Measurements from ENCODE around the gene CFAP46.
"Not testable (repeated sequence)": the region's sequence is repeated elsewhere in the genome, so short reads cannot be mapped to it uniquely, and the experiment has no call there.

CFAP46 gene

GRCh38 chr10:132792796-132793195, 149.6 kb downstream of the CFAP46 start:
- no peak overlapping the region for H3K4me3 ChIP-seq (ENCODE audit: low read depth, low read length)

GRCh38 chr10:132792099-132792498, 150.3 kb downstream of the CFAP46 start:
- not testable (repeated sequence) for H3K4me3 ChIP-seq (ENCODE audit: low read depth, low read length)

- H3K4me3 ChIP-seq (ENCODE audit: low read depth, low read length) = no peak overlapping the region
Measured at GRCh38 chr10:132790934-132791829, 151.2 kb downstream of the CFAP46 start.

GRCh38 chr10:132790470-132790869, 151.9 kb downstream of the CFAP46 start:
- H3K4me3 ChIP-seq (ENCODE audit: low read depth, low read length) = no peak overlapping the region

- no peak overlapping the region for H3K4me3 ChIP-seq (ENCODE audit: low read depth, low read length)
Measured at GRCh38 chr10:132789659-132790148, 152.7 kb downstream of the CFAP46 start.

GRCh38 chr10:132788831-132789219, 153.5 kb downstream of the CFAP46 start:
- H3K4me3 ChIP-seq (ENCODE audit: low read depth, low read length) = no peak overlapping the region

- peak overlapping the region; percentile 30 for H3K4me3 ChIP-seq (ENCODE audit: low read depth, low read length)
Measured at GRCh38 chr10:132788180-132788830, 154.1 kb downstream of the CFAP46 start.

- peak overlapping the region; percentile 30 for H3K4me3 ChIP-seq (ENCODE audit: low read depth, low read length)
Measured at GRCh38 chr10:132787495-132788179, 154.7 kb downstream of the CFAP46 start.

GRCh38 chr10:132786884-132787494, 155.4 kb downstream of the CFAP46 start:
- no peak overlapping the region for H3K4me3 ChIP-seq (ENCODE audit: low read depth, low read length)

GRCh38 chr10:132786476-132786883, 155.9 kb downstream of the CFAP46 start:
- H3K4me3 ChIP-seq (ENCODE audit: low read depth, low read length) = no peak overlapping the region

GRCh38 chr10:132785723-132786475, 156.5 kb downstream of the CFAP46 start, which contains the start of gene NKX6-2:
TSS of gene NKX6-2 (minus strand) at chr10:132786147. CDS start at chr10:132785948, 199 bp downstream.
- peak within 1 kb of the TSS; percentile 4 for H3K4me3 ChIP-seq (ENCODE audit: low read depth, low read length)

- H3K4me3 ChIP-seq (ENCODE audit: low read depth, low read length) = no peak overlapping the region
Measured at GRCh38 chr10:132784866-132785722, 157.3 kb downstream of the CFAP46 start.

GRCh38 chr10:132783940-132784865, 158.2 kb downstream of the CFAP46 start:
- no peak overlapping the region for H3K4me3 ChIP-seq (ENCODE audit: low read depth, low read length)

GRCh38 chr10:132783165-132783939, 159.0 kb downstream of the CFAP46 start:
- H3K4me3 ChIP-seq (ENCODE audit: low read depth, low read length) = no peak overlapping the region

- H3K4me3 ChIP-seq (ENCODE audit: low read depth, low read length) = no peak overlapping the region
Measured at GRCh38 chr10:132781556-132781955, 160.8 kb downstream of the CFAP46 start.

- H3K4me3 ChIP-seq (ENCODE audit: low read depth, low read length) = no peak overlapping the region
Measured at GRCh38 chr10:132780356-132780755, 162.0 kb downstream of the CFAP46 start.

GRCh38 chr10:132779549-132780294, 162.6 kb downstream of the CFAP46 start:
- H3K4me3 ChIP-seq (ENCODE audit: low read depth, low read length) = no peak overlapping the region
